ENCODE data around the gene GSAP. TPM values are rescaled to one million over a fixed set of nuclear protein-coding genes. Genes with fewer than 3 reads are reported as not detected.
A peak's percentile ranks its signal among the peaks of the same experiment; 100 is the strongest.

Gene GSAP
- not detected in 2 replicates for total RNA-seq (2011; cell fraction: chromatin; rRNA removed; ENCODE audit: low replicate concordance)
- total RNA-seq (2011; cell fraction: nucleolus; rRNA removed) = not detected in 2 replicates
- total RNA-seq (2011; cell fraction: nucleoplasm; rRNA removed) = not detected in 2 replicates
- total RNA-seq (2014; rRNA removed) (not detected in 2 replicates), total RNA-seq (2014; rRNA removed; fragmentation: Illumina TruSeq; extraction: Trizol) (not detected in 2 replicates), total RNA-seq (2015; rRNA removed; fragmentation: Illumina TruSeq; extraction: Trizol) (not detected in 2 replicates), total RNA-seq (2021) (0.13 TPM in 1 of 2 replicates, not detected in the other), polyA plus RNA-seq (2011; rRNA removed) (not detected in 2 replicates), polyA plus RNA-seq (2014; fragmentation: Illumina TruSeq; extraction: Trizol) (not detected in 2 replicates), polyA plus RNA-seq (2014; fragmentation: Nextera tagmentation; extraction: Ambion mirVana) (not detected), polyA plus RNA-seq (2014; rRNA removed) (not detected in 2 replicates), polyA minus RNA-seq (2011; rRNA and poly(A)+ RNA removed) (not detected in 2 replicates), Bru-seq, nascent RNA (percentile 9 among the genes with signal in this experiment), BruChase-seq, experiment 1, labeled RNA remaining after a 2-hour chase (percentile 6 among the genes with signal in this experiment), BruChase-seq, experiment 2, labeled RNA remaining after a 6-hour chase (percentile 9 among the genes with signal in this experiment)
- polyA plus RNA-seq (2011; cell fraction: cytosol; rRNA removed) = not detected in 2 replicates
- not detected in 2 replicates for polyA plus RNA-seq (2011; cell fraction: nucleus; rRNA removed)
- not detected in 2 replicates for polyA plus RNA-seq (2012)
- not detected in 2 replicates for polyA minus RNA-seq (2011; cell fraction: cytosol; rRNA and poly(A)+ RNA removed)
- polyA minus RNA-seq (2011; cell fraction: nucleus; rRNA and poly(A)+ RNA removed) = not detected in 2 replicates
- long read RNA-seq, experiment 1 = 0 reads
- long read RNA-seq, experiment 2 = 0 reads
- long read RNA-seq, experiment 3 = 0 reads

GRCh38 chr7:77415823-77416620, at the start of gene GSAP:
Gene GSAP, minus strand, starts transcription at chr7:77416349. Its CDS starts 28 bp downstream, at chr7:77416321.
- in situ Hi-C loops (cut with MboI) (no loop called here), intact Hi-C loops (cut with micrococcal nuclease) (no loop called here)
- H3K27me3 ChIP-seq (ENCODE audit: control insufficient read depth in 2 of 2, insufficient read depth in 2 of 2, low read length in 2 of 2) = peaks cover 37 to 40% of the 10 kb centered on the region in 2 experiments
- no peaks in the 10 kb centered on the region for H4K20me1 ChIP-seq (replicated peaks; ENCODE audit: control insufficient read depth, insufficient read depth, low read length)
- no peak within 1 kb of the TSS for H2AFZ ChIP-seq (ENCODE audit: low read depth, low read length)
- no peaks in the 10 kb centered on the region for H3K9me1 ChIP-seq (ENCODE audit: control insufficient read depth, insufficient read depth, low read length)
- H3K9ac ChIP-seq (ENCODE audit: insufficient read depth in 1 of 2, low read depth in 2 of 2, low read length in 2 of 2) = no peak within 1 kb of the TSS
- no peaks in the 10 kb centered on the region for H3K9me3 ChIP-seq (replicated peaks; ENCODE audit: control insufficient read depth, insufficient read depth, low read depth, low read length)
- no peak within 1 kb of the TSS for H3K27ac ChIP-seq (ENCODE audit: extremely low read depth, low read depth, low read length)
- H3K4me1 ChIP-seq (replicated peaks in 1 of 2; ENCODE audit: control insufficient read depth in 2 of 2, insufficient read depth in 2 of 2, low read length in 2 of 2) = peaks cover 0 to 14% of the 10 kb centered on the region in 2 experiments; a peak in 1 of 5 replicates
- H3K4me3 ChIP-seq = no peak within 1 kb of the TSS
- DNase-seq (ENCODE audit: extremely low read depth in 1 of 4, low spot score in 3 of 4) (peak in 3 of 4 experiments; percentile 23 to 29 (median 25)), ATAC-seq (peak; percentile 56), FAIRE-seq (no peak)
- no peak within 1 kb of the TSS; the same call in 1 of the 2 replicates for H3K4me2 ChIP-seq (ENCODE audit: insufficient read depth, low read length)
- H3K79me2 ChIP-seq (ENCODE audit: control insufficient read depth, insufficient read depth, low read length) = no peaks in the 10 kb centered on the region
- ChIA-PET POLR2A (no interaction called here), CTCF (ENCODE audit: low intra/inter-chr PET ratio) (no interaction called here)
- BruUV-seq (replicated peaks) = no TSS peak
- TF ChIP-seq VEZF1 (CRISPR knock-in tag; IDR thresholded peaks at IDR 0.05) (0 out of 2 replicates have a peak, but pooled peaks have one; percentile 12), HNRNPK (IDR thresholded peaks at IDR 0.05; ENCODE audit: low read depth, low read length, poor library complexity, severe bottlenecking) (peak; percentile 27), ZNF253 (CRISPR knock-in tag; conservative IDR thresholded peaks at IDR 0.05) (no peak), GTF2F1 (IDR thresholded peaks at IDR 0.05; ENCODE audit: low read depth, low read length) (no peak), NCOR1 (IDR thresholded peaks at IDR 0.05) (no peak), ZNF384 (IDR thresholded peaks at IDR 0.05; ENCODE audit: low read depth, low read length) (no peak), E2F6 (IDR thresholded peaks at IDR 0.05; ENCODE audit: borderline replicate concordance in 1 of 2, extremely low read depth in 1 of 2, insufficient read depth in 1 of 2, insufficient read length in 1 of 2, low read depth in 1 of 2, low read length in 1 of 2, poor library complexity in 1 of 2, severe bottlenecking in 1 of 2) (peak in 1 of 2 experiments; percentile 13)
- 21% methylated on average over 46 of the region's 93 CpGs for WGBS (ENCODE audit: insufficient coverage, low coverage, missing lambda C conversion rate)
- no peaks in the 10 kb centered on the region for H3K36me3 ChIP-seq (ENCODE audit: control insufficient read depth, insufficient read depth, low read length)
